Astrocyte (in vitro differentiated cells and primary cell): ENCODE measurements around the gene SCAPER. TPM values are rescaled to one million over a fixed set of nuclear protein-coding genes. Genes with fewer than 3 reads are reported as not detected.

Source experiments
- DNase-seq: peaks from one replicate; pipeline ENCODE4 v3.0.0-alpha.2; 2010; ENCODE audit warnings: low read depth
- FAIRE-seq: peaks from 2 replicates; lab custom pipeline; 2011; peaks lifted over from hg19 to GRCh38; lab: Jason Lieb, UNC
- H2AFZ ChIP-seq: 2 replicates; pipeline ENCODE4 v1.6.0; 2012; ENCODE audit warnings: low read depth, low read length, inconsistent platforms
- H3K27ac ChIP-seq: 2 replicates; pipeline ENCODE4 v1.5.1; 2011; ENCODE audit warnings: low read depth, low read length, inconsistent platforms
- H3K27me3 ChIP-seq: 2 replicates; pipeline ENCODE4 v1.6.0; 2011; ENCODE audit warnings: low read length, inconsistent platforms; ENCODE audit not compliant: insufficient read depth
- H3K36me3 ChIP-seq: 2 replicates; pipeline ENCODE4 v1.5.1; 2011; ENCODE audit warnings: low read length, inconsistent platforms; ENCODE audit not compliant: insufficient read depth
- H3K4me1 ChIP-seq: 2 replicates; pipeline ENCODE4 v1.5.1; 2011; ENCODE audit warnings: low read length, inconsistent platforms; ENCODE audit not compliant: insufficient read depth
- H3K4me2 ChIP-seq: 2 replicates; pipeline ENCODE4 v1.6.0; 2012; ENCODE audit warnings: low read length, inconsistent platforms
- H3K4me3 ChIP-seq: 2 replicates; pipeline ENCODE4 v1.5.1; 2011; ENCODE audit warnings: low read depth, mild to moderate bottlenecking, low read length, inconsistent platforms; ENCODE audit not compliant: insufficient read depth
- H3K79me2 ChIP-seq: 2 replicates; pipeline ENCODE4 v1.6.0; 2012; ENCODE audit warnings: mild to moderate bottlenecking, low read length, inconsistent platforms; ENCODE audit not compliant: insufficient read depth
- H3K9ac ChIP-seq: 2 replicates; pipeline ENCODE4 v1.6.0; 2012; ENCODE audit warnings: mild to moderate bottlenecking, low read length, inconsistent platforms
- H3K9me3 ChIP-seq: 2 replicates; pipeline ENCODE4 v1.5.1; 2012; ENCODE audit warnings: low read depth, mild to moderate bottlenecking, low read length, inconsistent platforms; ENCODE audit not compliant: insufficient read depth
- H4K20me1 ChIP-seq: 2 replicates; pipeline ENCODE4 v1.6.0; 2012; ENCODE audit warnings: low read length, inconsistent platforms; ENCODE audit not compliant: insufficient read depth
- H3K27ac Mint-ChIP-seq: one replicate; pipeline ENCODE4 v1.8.0; 2021; ENCODE audit warnings: mild to moderate bottlenecking, mixed read lengths; ENCODE audit not compliant: unreplicated experiment
- H3K27me3 Mint-ChIP-seq: one replicate; pipeline ENCODE4 v1.8.0; 2021; ENCODE audit warnings: low read depth, mixed read lengths; ENCODE audit not compliant: unreplicated experiment
- H3K36me3 Mint-ChIP-seq: one replicate; pipeline ENCODE4 v1.8.0; 2021; ENCODE audit warnings: low read depth, mixed read lengths; ENCODE audit not compliant: unreplicated experiment
- H3K4me1 Mint-ChIP-seq: one replicate; pipeline ENCODE4 v1.8.0; 2021; ENCODE audit warnings: low read depth, mixed read lengths; ENCODE audit not compliant: unreplicated experiment
- H3K4me3 Mint-ChIP-seq: one replicate; pipeline ENCODE4 v1.8.0; 2021; ENCODE audit warnings: mild to moderate bottlenecking, moderate library complexity, mixed read lengths; ENCODE audit not compliant: unreplicated experiment
- H3K9me3 Mint-ChIP-seq: one replicate; pipeline ENCODE4 v1.8.0; 2021; ENCODE audit warnings: mild to moderate bottlenecking, mixed read lengths; ENCODE audit not compliant: unreplicated experiment
- CTCF ChIP-seq: IDR thresholded peaks from 2 replicates; pipeline ENCODE4 v1.5.1; 2011; ENCODE audit warnings: low read depth, mild to moderate bottlenecking, inconsistent platforms, low read length, moderate library complexity; ENCODE audit not compliant: insufficient read depth
- EZH2 ChIP-seq: IDR thresholded peaks from 2 replicates; pipeline ENCODE4 v1.6.1; 2012; ENCODE audit warnings: mild to moderate bottlenecking, low read length, inconsistent platforms; ENCODE audit not compliant: insufficient read depth
- total RNA-seq: library from RNA; stranded (reverse); gene quantifications from 2 replicates; pipeline ENCODE4 v1.2.1, GENCODE V29; 2021

SCAPER gene
- total RNA-seq, 1 donor from 2014 or later = 8.6 TPM

- H3K27me3 Mint-ChIP-seq = no peaks in the 10 kb centered on the region
These were observed 221.1 kb downstream of the SCAPER start for GRCh38 chr15:76684002-76684401.

GRCh38 chr15:76682833-76683232, 222.3 kb downstream of the SCAPER start:
- no peaks in the 10 kb centered on the region for H3K4me1 Mint-ChIP-seq
- H3K4me3 ChIP-seq = no peak overlapping the region
- no peak overlapping the region for H3K27ac ChIP-seq
- H3K9me3 Mint-ChIP-seq = peaks cover 8% of the 10 kb centered on the region
- H3K27ac Mint-ChIP-seq = no peak overlapping the region
- H4K20me1 ChIP-seq = no peaks in the 10 kb centered on the region
- H3K4me2 ChIP-seq = no peak overlapping the region
- H3K4me1 ChIP-seq = no peaks in the 10 kb centered on the region
- H3K4me3 Mint-ChIP-seq = no peak overlapping the region
- peaks cover 2% of the 10 kb centered on the region for H3K36me3 Mint-ChIP-seq
- H3K79me2 ChIP-seq = no peaks in the 10 kb centered on the region
- no peak for TF ChIP-seq EZH2
- no peak for TF ChIP-seq CTCF
- no peaks in the 10 kb centered on the region for H3K27me3 Mint-ChIP-seq
- H3K36me3 ChIP-seq = no peaks in the 10 kb centered on the region
- H3K27me3 ChIP-seq = no peaks in the 10 kb centered on the region
- FAIRE-seq (no peak), DNase-seq (no peak)
- no peak overlapping the region for H3K9ac ChIP-seq
- no peak overlapping the region for H2AFZ ChIP-seq
- no peaks in the 10 kb centered on the region for H3K9me3 ChIP-seq

More at GRCh38 chr15:76684002-76684401, 221.1 kb downstream of the SCAPER start:
- TF ChIP-seq CTCF (no peak), EZH2 (no peak)
- H3K9ac ChIP-seq = no peak overlapping the region
- H3K36me3 ChIP-seq = no peaks in the 10 kb centered on the region
- Mint-ChIP-seq H3K36me3 (peaks cover 4% of the 10 kb centered on the region), H3K4me3 (no peak overlapping the region), H3K27ac (no peak overlapping the region), H3K9me3 (peaks cover 11% of the 10 kb centered on the region), H3K4me1 (no peaks in the 10 kb centered on the region)
- no peaks in the 10 kb centered on the region for H3K9me3 ChIP-seq
- H2AFZ ChIP-seq = no peak overlapping the region
- no peak for FAIRE-seq
- H3K27me3 ChIP-seq = no peaks in the 10 kb centered on the region
- H3K4me1 ChIP-seq = no peaks in the 10 kb centered on the region
- no peak overlapping the region for H3K4me2 ChIP-seq
- no peak overlapping the region for H3K27ac ChIP-seq
- H3K4me3 ChIP-seq = no peak overlapping the region
- no peaks in the 10 kb centered on the region for H4K20me1 ChIP-seq
- H3K79me2 ChIP-seq = no peaks in the 10 kb centered on the region
- no peak for DNase-seq

DNA sequence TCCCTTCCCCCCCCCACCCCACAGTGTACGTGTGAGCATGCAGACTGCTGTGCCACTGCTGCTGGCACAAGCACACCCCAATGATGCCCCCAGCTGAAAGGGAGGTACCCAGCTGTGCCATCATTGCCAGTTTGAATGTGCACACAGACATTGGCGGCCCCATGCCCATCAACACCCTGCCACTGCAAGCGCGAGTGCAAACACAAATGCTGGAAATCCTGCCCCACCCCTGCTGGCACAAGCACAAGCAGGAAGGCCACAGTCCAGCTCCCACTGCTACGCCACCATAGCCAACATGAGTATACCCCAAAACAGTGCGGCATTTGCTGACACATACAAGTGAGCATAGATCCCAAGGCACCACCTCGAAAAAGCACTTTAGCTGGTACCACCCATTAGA, 222.9 kb downstream of the SCAPER start:
- H3K27ac Mint-ChIP-seq = no peak overlapping the region

More for the DNA sequence above, 222.9 kb downstream of the SCAPER start:
- Mint-ChIP-seq H3K36me3 (peaks cover 2% of the 10 kb centered on the region), H3K9me3 (peaks cover 5% of the 10 kb centered on the region), H3K4me3 (no peak overlapping the region), H3K4me1 (no peaks in the 10 kb centered on the region), H3K27me3 (no peaks in the 10 kb centered on the region)
- no peaks in the 10 kb centered on the region for H3K27me3 ChIP-seq
- FAIRE-seq = no peak
- H3K79me2 ChIP-seq = no peaks in the 10 kb centered on the region
- no peaks in the 10 kb centered on the region for H3K9me3 ChIP-seq
- no peak for TF ChIP-seq EZH2
- TF ChIP-seq CTCF = no peak
- no peaks in the 10 kb centered on the region for H3K36me3 ChIP-seq
- H3K4me3 ChIP-seq = no peak overlapping the region
- no peak for DNase-seq
- H3K27ac ChIP-seq = no peak overlapping the region
- H3K9ac ChIP-seq = no peak overlapping the region
- H2AFZ ChIP-seq = no peak overlapping the region
- H3K4me2 ChIP-seq = no peak overlapping the region
- H4K20me1 ChIP-seq = no peaks in the 10 kb centered on the region
- no peaks in the 10 kb centered on the region for H3K4me1 ChIP-seq
